ENCODE results near the gene CRACR2B. TPM values are rescaled to one million over a fixed set of nuclear protein-coding genes. Genes with fewer than 3 reads are reported as not detected.
A peak's percentile ranks its signal among the peaks of the same experiment; 100 is the strongest.

CRACR2B gene
- total and polyA plus RNA-seq, 8 donors, result 14.2 to 32.1 (median 21.8) TPM

- intact Hi-C loops (cut with DNase I), result no loop called here
- Histone ChIP-seq H3K27me3 (no peaks in the 10 kb centered on the region), H3K36me3 (peaks cover 0 to 54% of the 10 kb centered on the region in 2 donors), H3K4me3 (no peak overlapping the region), H3K4me1 (peaks cover 21 to 76% of the 10 kb centered on the region in 2 donors), H3K9me3 (no peaks in the 10 kb centered on the region), H3K27ac (peak overlapping the region in 1 of 2 donors; percentile 13)
- ATAC-seq, result no peak
- DNase-seq, result no peak
- TF ChIP-seq CTCF (IDR thresholded peaks at IDR 0.05), result no peak
These were observed 9.7 kb downstream of the CRACR2B start for GRCh38 chr11:837189-837989.

GRCh38 chr11:837990-838307 is 10.2 kb downstream of the CRACR2B start:
- H3K4me3 ChIP-seq, result no peak overlapping the region
- H3K9me3 ChIP-seq, result no peaks in the 10 kb centered on the region
- no peak overlapping the region for H3K27ac ChIP-seq
- H3K27me3 ChIP-seq, result peaks cover 0 to 2% of the 10 kb centered on the region in 2 donors
- no peak for TF ChIP-seq CTCF (IDR thresholded peaks at IDR 0.05)
- peaks cover 0 to 54% of the 10 kb centered on the region in 2 donors for H3K36me3 ChIP-seq
- H3K4me1 ChIP-seq, result peaks cover 21 to 75% of the 10 kb centered on the region in 2 donors
- intact Hi-C loops (cut with DNase I), result no loop called here
- DNase-seq (no peak), ATAC-seq (no peak)

GRCh38 chr11:838441-839279 is 10.9 kb downstream of the CRACR2B start:
- Histone ChIP-seq H3K36me3 (peaks cover 0 to 54% of the 10 kb centered on the region in 2 donors), H3K9me3 (no peaks in the 10 kb centered on the region), H3K27ac (no peak overlapping the region), H3K27me3 (peaks cover 0 to 9% of the 10 kb centered on the region in 2 donors), H3K4me3 (no peak overlapping the region), H3K4me1 (peaks cover 27 to 79% of the 10 kb centered on the region in 2 donors)
- no peak for TF ChIP-seq CTCF (IDR thresholded peaks at IDR 0.05)
- no peak for ATAC-seq
- intact Hi-C loops (cut with DNase I), result no loop called here
- no peak for DNase-seq

- Histone ChIP-seq H3K9me3 (no peaks in the 10 kb centered on the region), H3K27ac (peak overlapping the region in 1 of 2 donors; percentile 18), H3K36me3 (peaks cover 0 to 54% of the 10 kb centered on the region in 2 donors), H3K27me3 (peaks cover 0 to 11% of the 10 kb centered on the region in 2 donors), H3K4me1 (peaks cover 25 to 79% of the 10 kb centered on the region in 2 donors), H3K4me3 (no peak overlapping the region)
- ATAC-seq (no peak), DNase-seq (no peak)
- intact Hi-C loops (cut with DNase I), result no loop called here
- no peak for TF ChIP-seq CTCF (IDR thresholded peaks at IDR 0.05)
These were observed 11.5 kb downstream of the CRACR2B start for GRCh38 chr11:839280-839623.

Data from left lung (tissue), 10 donors.